Dermis blood vessel endothelial cell (primary cell): ENCODE measurements around the gene NDUFS8. TPM values are rescaled to one million over a fixed set of nuclear protein-coding genes. Genes with fewer than 3 reads are reported as not detected.

Experiments
- DNase-seq: peaks from one replicate; pipeline ENCODE4 v3.0.0; 2010
- total RNA-seq: library from RNA; depleted of rRNA; stranded (reverse); fragments of >200 nt; gene quantifications from 2 replicates; pipeline ENCODE4 v1.2.3, GENCODE V29; 2014

NDUFS8 gene
- total RNA-seq, 1 donor from 2014 or later = 104 TPM

DNA sequence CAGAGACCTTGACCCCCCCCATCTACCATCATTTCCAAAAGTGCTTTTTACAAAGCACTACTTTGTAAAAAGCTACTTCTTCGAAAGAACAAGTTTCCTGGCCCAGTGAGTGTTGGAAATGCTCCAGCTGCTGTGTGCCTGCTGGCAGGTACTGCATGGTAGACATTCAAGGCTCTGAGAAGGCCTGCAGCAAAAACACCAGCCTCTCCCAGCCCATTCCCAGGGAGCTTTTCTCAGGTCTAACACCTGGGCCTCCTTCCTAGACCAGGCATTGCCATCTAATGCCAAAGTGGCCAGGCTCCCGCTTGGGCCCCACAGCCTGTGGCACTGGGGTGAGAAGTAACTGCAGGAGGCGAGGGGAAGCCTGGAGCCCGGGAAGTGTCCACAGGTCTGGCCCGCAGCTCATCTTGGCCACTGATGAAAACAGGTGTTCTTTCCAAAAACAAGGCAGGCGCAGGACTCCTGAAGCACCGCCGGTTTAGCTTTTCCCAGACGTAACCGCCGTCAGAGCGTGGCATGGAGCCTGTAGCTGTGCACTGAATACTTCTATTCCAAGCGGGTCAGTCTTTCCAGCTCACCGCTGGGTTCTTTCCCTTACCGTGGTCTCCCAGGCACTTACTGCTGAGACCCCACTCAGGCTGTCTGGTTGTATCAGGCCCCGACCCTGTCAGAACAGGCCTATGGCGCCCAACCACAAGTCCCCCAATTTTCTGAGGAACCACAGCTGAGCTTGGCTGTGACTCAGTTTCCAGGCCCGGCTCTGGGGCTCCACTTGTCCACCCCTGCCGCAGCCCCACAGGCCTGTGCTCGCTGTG is 7.1 kb downstream of the NDUFS8 start:
- DNase-seq = peak; percentile 32

GRCh38 chr11:68038226-68038717 is 7.8 kb downstream of the NDUFS8 start:
- no peak for DNase-seq

DNA sequence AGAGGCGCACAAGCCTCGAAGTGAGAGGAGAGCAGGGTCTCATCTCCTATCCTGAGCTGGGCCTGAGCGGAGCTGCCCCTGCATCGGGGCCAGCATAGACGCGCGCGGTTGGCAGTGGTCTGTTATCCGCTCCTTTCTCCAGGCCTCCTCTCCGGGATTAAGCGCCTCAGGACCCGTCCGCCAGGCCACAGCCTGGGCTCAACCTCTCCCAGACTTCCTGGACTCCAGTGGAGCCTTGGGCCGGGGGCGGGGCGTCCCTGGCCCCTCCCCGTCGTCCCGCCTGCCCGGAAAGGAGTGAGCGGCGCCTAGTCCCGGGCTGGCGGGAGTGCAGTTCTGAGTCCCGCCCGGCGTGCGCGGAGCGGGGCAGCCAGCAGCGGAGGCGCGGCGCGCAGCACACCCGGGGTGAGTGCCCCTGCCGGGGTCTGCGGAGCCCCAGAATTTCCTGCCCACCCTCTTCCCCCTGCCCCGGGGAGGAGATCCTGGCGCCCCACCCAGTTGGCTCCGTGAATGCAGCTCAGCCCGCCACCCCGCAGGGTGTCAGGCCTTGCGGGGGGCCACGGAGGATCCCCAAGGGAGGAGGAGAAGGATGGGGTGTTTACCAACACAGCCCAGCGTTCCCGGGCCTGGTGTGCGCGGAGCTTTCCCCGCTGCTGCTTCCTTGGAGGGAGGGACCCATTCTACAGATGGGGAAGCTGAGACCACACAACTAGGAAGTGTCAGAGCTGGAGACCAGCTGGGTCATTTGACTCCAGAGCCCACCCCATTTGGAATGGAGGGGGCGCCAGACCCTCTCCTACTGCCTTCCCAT is 8.4 kb downstream of the NDUFS8 start, which contains the start of gene TCIRG1:
Gene TCIRG1, plus strand, starts transcription at position 308 of the 808 bp plus-strand sequence. CDS start 2,247 bp downstream, outside the sequence.
- DNase-seq = peak; percentile 89

DNA sequence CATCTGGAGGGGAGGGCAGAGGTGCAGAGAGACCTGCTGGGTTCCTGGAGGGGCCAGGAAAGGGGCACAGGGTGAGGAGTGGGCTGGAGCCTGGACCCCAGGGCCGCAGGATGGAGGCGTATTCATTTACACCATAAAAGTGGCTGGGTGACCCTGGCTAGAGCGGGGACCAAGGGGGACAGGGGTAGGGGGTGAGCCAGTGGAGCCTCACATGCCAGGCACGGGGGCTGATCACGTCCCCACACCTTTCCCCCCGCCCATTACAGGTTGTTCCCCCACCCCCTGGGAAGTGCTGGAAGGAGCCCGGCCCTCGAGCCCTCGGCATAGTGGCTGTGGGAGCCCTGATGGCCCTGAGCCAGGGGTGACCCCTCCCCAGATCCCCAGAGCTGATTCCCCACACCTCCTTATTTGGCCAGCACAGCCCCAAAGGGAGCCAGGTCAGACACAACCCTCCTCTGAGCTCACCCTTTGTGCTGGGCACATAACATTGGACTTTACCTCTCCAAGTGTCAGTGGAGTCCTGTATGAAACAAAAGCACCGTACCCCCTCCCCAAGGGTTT is 9.1 kb downstream of the NDUFS8 start:
- DNase-seq = peak; percentile 41

- DNase-seq = peak; percentile 87
Measured at GRCh38 chr11:68040101-68040956, 9.8 kb downstream of the NDUFS8 start.

DNA sequence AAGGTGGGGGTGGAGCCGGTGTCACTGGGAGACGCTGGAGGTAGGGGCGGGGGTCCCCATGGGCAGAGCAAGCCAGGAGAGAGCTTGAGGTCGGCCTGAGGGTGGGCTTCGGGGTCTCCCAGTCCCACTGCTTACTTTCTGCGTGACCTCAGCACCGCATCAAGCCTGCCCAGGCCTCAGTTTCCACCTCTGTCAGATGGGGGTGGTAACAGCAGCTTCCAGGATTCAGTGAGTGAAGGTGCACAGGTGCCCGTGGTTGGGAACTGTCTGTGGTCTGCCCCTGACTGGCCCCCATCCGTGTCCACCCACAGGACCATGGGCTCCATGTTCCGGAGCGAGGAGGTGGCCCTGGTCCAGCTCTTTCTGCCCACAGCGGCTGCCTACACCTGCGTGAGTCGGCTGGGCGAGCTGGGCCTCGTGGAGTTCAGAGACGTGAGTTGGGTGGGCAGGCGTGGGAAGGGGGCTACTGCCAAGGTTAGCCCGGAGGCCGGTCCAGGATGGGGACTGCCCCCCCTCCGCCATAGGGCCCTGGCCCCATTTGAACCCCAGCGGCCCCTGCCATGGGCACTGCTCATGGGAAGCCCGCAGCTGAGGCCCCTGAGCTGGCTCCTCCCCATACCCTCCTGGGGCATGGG is 10.6 kb downstream of the NDUFS8 start:
- DNase-seq = no peak

DNA sequence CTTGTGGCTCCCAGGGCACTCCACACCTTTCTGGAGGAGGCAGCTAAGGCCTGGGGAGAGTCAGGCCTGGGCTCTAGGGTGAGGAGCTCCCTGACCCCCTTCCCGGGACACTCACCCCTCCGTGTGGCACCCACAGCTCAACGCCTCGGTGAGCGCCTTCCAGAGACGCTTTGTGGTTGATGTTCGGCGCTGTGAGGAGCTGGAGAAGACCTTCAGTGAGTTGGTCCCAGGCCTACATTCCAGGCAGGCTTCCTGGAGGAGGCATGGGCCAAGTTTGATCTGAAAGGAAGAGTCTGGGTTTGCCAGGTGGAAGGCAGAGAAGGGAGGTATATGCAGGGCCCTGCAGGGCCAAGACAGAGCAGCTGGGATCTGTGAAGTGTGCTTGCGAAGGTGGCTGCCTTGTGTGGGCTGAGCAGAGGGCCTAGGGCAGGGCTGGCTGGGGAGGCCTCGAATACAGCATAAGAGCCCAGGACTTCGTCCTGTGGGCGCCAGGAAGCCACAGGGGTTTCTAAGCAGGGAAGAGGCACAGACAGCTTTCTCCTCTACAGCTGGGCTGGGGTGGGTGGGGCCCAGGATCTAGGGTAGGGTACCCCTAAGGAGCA is 11.2 kb downstream of the NDUFS8 start:
- no peak for DNase-seq

DNA sequence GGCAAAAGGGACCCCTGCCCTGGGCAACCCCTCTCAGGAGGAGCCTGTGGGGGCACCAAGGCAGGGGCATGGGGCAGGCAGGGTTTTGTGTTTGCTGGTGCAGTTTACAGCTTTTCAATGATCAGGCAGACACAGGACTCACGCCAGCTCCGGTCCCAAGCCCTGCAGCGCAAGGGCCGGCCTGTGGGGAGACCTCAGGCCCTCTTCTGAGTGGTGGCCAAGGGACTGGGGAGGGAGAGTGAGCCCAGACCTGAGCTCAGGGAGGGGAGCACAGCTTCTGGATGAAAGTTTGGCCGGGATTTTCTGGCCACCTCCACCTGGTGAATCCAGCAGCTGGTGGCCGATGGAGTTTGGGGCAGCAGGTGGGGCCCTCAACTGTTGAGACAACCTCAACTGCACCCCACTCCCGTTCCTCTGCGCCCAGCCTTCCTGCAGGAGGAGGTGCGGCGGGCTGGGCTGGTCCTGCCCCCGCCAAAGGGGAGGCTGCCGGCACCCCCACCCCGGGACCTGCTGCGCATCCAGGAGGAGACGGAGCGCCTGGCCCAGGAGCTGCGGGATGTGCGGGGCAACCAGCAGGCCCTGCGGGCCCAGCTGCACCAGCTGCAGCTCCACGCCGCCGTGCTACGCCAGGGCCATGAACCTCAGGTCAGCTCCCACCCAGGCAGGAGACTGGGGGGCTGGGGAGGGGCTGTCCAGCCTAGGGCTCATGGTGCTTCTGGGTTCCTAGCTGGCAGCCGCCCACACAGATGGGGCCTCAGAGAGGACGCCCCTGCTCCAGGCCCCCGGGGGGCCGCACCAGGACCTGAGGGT is 11.9 kb downstream of the NDUFS8 start:
- DNase-seq = no peak

- no peak for DNase-seq
Measured at GRCh38 chr11:68043029-68043348, 12.5 kb downstream of the NDUFS8 start.

- DNase-seq = no peak
Measured at GRCh38 chr11:68043349-68044144, 13.1 kb downstream of the NDUFS8 start.

GRCh38 chr11:68044145-68044813 is 13.8 kb downstream of the NDUFS8 start:
- no peak for DNase-seq

DNA sequence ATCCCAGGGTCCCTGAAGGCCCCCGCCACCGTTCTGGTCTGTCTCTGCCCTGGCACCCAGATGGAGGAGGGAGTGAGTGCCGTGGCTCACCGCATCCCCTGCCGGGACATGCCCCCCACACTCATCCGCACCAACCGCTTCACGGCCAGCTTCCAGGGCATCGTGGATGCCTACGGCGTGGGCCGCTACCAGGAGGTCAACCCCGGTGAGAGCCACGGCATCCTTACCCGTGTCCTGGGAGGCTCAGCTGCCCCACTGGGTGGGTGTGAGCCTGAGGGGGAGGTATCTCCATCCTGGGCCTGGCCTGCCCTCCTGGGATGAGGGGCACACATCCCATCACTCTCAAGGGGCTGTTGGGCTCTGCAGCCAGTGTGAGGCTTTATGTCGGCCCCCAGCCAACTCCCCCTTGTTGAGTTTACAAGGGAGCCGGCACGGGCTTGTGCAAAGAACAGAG is 14.4 kb downstream of the NDUFS8 start:
- no peak for DNase-seq

DNA sequence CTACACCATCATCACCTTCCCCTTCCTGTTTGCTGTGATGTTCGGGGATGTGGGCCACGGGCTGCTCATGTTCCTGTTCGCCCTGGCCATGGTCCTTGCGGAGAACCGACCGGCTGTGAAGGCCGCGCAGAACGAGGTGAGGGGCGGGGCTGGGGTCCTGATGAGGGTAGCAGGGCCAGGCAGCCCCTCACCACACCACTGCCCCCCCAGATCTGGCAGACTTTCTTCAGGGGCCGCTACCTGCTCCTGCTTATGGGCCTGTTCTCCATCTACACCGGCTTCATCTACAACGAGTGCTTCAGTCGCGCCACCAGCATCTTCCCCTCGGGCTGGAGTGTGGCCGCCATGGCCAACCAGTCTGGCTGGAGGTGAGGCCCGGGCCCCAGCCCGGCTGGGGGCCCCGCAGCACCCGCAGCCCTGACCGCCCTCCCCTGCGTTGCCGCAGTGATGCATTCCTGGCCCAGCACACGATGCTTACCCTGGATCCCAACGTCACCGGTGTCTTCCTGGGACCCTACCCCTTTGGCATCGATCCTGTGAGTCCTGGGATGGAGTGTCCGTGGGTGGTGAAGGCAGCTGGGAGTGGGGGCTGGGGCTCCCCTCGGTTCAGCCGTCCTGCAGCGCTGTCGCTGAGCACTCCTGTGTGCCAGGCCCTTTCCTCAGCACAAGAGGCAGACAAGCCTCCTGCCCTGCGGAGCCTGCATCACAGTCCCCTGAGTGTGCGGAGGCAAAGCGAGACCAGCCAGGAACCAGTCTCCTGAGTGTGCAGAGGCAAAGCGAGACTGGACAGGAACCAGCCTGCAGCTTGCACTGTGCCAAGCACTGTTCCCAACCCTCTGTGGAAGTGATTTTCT is 17.2 kb downstream of the NDUFS8 start:
- no peak for DNase-seq

DNA sequence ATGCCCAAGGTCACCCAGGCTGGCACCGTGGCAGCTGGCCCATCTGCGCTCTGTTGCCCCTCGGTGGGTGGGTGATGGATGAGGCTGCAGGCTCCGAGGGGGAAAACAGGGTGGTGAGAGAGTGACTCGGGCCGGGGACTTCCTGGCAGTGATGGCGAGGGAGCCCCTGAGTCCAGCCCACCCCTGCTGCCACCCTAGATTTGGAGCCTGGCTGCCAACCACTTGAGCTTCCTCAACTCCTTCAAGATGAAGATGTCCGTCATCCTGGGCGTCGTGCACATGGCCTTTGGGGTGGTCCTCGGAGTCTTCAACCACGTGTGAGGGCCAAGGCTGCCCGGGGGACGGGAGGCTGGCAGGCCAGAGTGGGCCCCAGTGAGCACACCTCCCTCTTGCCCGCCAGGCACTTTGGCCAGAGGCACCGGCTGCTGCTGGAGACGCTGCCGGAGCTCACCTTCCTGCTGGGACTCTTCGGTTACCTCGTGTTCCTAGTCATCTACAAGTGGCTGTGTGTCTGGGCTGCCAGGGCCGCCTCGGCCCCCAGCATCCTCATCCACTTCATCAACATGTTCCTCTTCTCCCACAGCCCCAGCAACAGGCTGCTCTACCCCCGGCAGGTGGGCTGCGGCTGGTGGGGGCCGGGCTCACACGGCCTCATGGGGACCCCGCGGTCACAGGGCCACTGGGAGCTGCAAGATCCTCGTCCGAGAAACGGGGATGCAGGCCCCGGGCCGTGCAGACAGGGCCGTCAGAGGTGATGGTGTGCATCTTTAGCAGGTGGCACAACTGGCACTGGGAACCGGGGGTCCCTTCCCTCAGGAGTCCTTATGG is 18.4 kb downstream of the NDUFS8 start:
- DNase-seq = no peak

DNA sequence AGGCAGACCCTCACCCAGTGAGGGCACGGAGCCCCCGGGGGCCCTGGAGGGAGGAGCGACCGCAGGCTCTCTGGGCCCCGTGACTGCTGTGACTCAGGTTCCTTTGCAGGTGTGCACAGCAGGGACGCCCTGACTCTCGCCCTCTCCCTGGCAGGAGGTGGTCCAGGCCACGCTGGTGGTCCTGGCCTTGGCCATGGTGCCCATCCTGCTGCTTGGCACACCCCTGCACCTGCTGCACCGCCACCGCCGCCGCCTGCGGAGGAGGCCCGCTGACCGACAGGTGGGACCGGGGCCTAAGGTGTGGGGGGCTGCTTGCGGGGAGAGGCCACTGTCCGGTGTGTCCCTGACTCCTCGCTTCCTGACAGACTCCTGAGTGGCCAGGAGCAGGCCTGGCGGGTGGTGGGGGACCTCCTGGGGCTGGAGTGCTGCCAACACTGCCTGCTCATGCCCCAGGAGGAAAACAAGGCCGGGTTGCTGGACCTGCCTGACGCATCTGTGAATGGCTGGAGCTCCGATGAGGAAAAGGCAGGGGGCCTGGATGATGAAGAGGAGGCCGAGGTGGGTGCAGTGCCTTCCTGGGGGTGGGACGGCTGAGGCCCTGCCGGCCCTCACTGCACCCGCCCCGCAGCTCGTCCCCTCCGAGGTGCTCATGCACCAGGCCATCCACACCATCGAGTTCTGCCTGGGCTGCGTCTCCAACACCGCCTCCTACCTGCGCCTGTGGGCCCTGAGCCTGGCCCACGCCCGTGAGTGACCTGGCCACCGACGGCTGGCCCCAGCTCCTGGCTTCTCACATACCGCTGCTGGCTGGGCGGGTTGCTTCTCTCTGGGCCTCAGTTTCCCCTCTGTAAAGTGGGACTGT is 19.3 kb downstream of the NDUFS8 start:
- no peak for DNase-seq

DNA sequence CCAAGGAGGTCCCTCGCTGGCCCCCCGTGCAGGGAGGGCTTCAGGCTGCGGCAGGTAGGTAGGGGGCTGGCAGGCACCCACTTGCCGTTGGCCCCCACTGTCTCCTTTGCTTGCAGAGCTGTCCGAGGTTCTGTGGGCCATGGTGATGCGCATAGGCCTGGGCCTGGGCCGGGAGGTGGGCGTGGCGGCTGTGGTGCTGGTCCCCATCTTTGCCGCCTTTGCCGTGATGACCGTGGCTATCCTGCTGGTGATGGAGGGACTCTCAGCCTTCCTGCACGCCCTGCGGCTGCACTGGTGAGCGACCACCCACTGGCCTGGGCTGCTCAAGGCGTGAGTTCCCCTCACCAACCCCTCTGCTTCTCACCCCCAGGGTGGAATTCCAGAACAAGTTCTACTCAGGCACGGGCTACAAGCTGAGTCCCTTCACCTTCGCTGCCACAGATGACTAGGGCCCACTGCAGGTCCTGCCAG is 19.9 kb downstream of the NDUFS8 start:
- DNase-seq = no peak
